ENCODE data around the gene MPIG6B.

MPIG6B gene, protein sequence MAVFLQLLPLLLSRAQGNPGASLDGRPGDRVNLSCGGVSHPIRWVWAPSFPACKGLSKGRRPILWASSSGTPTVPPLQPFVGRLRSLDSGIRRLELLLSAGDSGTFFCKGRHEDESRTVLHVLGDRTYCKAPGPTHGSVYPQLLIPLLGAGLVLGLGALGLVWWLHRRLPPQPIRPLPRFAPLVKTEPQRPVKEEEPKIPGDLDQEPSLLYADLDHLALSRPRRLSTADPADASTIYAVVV

DNA sequence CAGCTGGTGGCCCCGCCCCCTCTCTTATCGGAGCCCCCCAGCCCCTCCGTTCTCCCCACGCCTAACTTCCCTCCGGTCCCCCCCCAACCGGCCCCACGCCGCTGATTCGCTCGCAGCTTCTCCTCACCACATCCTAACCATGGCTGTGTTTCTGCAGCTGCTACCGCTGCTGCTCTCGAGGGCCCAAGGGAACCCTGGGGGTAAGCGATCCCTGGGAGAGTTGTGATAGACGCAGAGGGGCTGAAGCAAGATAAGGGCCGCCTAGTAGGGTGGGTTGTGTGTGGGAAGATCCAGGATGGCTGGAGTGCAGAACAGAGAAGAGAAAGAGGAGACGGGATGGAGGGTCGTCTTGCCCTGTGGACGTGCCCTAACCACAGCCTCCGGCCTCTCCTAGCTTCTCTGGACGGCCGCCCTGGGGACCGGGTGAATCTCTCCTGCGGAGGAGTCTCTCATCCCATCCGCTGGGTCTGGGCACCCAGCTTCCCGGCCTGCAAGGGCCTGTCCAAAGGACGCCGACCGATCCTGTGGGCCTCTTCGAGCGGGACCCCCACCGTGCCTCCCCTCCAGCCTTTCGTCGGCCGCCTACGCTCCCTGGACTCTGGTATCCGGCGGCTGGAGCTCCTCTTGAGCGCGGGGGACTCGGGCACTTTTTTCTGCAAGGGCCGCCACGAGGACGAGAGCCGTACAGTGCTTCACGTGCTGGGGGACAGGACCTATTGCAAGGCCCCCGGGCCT, at the start of gene MPIG6B:
TSS of gene MPIG6B (plus strand) at position 129 of the 735 bp plus-strand sequence. CDS start at position 140, 11 bp downstream.
- DNase-seq, result no peak

DNA sequence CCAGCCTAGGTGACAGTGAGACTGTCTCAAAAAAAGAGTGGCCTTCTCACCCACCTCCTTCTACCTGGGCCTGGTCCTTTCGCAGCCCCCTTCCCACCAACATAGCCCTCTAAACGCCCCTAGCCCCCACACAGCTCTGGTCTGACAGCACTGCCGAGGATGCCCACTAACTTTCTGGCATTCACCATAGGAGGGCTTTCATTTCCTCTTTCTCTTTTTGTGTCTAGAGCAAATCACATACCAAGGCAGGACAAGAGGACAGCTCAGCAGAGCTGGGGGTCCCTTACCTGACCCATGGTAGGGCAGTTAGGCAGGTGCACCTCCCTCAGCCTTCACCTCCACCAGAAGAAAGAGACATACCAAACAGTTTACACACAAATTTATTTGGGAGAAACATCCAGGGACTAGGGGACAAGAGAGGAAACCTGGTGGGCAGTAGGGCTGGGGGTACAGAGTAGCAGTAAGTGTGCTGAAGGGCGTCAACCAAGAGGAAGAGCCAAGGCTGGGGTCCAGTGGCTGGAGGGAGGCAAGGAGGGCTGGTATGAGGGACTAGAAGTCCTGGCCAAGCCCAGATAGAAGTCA, 46.8 kb upstream of the MPIG6B start:
- DNase-seq, result no peak

DNA sequence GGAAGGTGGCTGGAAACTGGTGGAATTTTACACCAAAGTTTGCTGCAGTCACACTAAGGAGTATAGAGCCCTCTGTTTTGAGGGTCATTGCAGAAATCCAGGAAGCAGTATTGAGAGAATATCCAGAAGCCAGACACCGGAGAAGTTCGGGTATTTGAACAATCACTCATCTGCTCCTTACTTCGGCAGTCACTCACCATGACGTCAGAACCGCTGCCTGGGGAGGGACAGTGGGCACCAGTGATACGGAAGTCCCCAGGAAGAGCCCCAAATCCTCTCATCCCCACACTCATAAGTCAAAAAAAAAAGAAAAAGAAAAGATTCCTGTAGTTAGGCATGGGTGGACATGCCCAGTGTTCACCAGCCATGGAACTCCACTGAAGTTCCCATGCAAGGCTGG, 46.3 kb upstream of the MPIG6B start:
- DNase-seq, result no peak

DNA sequence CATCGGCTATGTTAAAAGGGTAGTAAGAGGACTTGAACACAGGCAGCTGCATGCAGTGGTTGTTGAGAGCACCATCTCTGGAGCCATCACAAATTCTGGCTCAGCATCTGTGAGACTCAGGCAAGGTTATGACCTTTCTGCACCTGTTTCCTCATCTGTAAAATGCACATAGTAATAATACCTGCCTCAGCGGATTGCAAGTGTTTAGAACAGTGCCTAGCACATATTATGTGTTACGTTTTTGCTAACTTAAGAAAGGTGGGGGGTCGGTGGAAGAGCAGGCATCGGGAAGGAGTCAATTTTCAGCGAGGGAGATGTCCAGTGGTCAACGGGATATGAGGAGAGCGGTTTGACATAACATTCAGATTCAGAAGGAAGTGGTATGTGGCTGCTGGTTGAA, 45.2 kb upstream of the MPIG6B start:
- no peak for DNase-seq

DNA sequence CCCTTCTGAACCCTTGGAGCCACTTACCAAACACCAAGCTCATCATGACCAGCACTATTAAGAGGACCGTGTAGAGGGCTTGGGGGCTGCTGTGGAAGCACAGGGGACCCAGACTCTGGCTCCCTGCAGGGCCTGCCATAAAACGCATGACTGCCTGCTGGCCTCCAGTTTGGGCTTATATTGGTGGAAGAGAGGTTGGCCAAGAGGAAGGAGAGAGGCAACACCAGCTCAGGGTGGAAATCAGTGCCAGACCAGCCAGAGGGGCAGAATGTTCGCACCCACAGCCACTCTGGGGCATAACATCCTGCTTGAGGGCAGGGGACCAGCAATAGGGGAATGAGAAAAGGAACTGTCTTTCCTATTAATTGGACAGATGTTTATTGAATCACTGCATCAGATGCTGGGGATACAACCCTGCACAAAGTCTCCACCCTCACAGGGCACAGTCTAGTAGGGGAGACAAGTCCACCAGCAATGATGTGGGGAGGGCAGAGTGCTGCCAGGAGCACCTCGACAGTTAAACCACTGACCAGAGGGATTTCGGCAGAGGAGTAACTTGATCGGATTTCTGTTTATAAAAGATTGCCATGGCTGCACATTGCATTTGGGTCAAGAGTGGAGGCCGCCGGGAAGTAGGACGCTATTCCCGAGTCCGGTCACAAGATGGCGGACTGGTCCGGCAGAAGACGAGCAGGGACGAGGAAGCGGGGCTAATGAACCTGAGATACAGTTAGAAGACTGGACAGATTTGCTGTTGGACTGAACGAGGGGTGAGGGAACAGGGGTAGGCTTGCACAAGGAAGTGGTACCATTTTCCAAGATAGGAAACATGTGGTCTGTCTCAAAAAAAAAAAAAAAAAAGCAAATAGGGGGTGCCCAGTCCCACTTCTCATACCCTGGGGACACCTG, 42.7 kb upstream of the MPIG6B start, which contains the start of gene LY6G5C:
TSS of gene LY6G5C (minus strand) at position 842 of the 909 bp plus-strand sequence. CDS start at position 148, 694 bp downstream.
- DNase-seq, result peak in 57 of 58 donors; percentile 7 to 83 (median 60)

DNA sequence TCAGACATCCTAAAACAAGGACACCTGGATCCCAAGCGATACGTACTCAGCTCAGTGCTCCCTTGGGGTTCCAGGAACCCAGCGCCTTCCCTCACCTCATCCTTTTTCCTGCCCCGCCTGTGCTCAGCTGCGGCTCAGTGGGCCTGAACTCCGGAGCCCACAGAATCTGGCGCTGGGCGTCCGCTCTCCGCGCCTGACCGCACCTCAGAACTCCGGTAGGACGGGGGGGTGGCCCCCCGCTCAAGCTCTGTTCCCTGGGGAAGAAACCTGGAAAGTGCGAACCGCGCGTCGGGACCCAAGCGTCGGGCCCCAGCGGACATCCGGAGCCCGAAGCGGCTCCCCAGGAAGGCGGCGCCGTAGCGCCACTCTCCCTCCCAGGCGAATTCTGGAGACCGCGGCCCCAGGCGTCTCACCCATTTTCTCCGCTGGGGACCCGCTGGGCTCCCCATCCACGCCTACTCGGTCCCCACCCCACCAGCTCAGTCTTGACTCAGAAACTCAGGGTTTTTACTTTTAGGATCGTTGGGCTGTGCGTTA, 42.0 kb upstream of the MPIG6B start:
- peak in 23 of 58 donors; percentile 3 to 47 (median 20) for DNase-seq

DNA sequence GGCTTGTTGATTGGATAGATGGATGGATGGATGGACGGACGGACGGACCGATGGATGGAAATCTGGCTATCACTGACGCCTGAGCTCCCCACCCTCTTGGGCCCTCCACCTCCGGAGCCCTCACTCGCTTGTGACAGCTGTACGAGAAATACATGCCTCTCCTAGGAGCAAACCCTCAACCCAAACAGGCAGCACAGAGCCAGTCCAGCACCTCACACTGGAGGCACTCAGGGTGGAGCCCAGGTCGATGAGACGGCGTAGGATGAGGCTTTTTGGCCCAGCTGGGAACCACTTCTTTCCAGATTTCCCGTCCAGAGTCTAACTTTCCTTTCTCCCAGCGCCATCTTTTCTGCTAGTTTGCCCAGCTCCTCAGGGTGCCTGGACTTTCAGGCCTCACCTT, 39.6 kb upstream of the MPIG6B start:
- no peak for DNase-seq

DNA sequence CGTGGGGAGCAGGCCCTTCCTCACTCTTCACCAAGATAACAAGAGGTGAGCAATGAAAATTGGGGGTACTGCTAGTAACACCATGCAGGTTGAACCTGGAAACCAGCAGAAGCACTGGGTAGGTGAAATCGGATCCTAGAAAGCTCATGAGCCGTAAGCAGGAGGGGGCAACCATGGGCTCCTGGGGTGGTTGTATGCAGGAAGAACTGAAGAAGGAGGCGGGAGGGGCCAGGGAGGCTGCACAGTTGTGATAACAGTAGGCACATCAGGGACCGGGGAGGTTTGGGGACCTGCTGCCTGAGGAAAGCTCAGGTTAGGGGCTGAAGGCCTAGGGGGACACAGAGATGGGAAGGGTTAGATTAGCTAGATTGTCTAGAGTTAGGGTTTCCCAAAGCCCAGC, 36.7 kb upstream of the MPIG6B start:
- no peak for DNase-seq

DNA sequence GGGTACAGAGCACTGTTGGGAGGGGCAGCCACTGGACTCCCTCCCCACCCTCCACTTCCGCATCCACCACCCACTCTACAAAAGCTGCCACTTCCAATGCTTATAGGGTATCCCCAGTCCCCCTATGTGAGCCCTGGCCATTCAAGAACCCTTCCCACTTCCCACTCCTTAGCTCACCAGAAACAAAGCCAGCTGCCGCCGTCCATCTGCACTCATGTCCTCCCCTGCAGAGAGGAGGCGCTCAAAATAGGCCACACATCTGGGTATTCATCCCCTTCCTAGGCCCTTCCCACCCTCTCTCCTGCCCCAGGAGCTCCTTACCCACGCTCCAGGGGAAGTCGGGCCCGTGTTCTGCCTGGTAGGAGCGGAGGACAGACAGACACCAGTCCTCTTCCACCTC, 35.9 kb upstream of the MPIG6B start:
- DNase-seq, result no peak

DNA sequence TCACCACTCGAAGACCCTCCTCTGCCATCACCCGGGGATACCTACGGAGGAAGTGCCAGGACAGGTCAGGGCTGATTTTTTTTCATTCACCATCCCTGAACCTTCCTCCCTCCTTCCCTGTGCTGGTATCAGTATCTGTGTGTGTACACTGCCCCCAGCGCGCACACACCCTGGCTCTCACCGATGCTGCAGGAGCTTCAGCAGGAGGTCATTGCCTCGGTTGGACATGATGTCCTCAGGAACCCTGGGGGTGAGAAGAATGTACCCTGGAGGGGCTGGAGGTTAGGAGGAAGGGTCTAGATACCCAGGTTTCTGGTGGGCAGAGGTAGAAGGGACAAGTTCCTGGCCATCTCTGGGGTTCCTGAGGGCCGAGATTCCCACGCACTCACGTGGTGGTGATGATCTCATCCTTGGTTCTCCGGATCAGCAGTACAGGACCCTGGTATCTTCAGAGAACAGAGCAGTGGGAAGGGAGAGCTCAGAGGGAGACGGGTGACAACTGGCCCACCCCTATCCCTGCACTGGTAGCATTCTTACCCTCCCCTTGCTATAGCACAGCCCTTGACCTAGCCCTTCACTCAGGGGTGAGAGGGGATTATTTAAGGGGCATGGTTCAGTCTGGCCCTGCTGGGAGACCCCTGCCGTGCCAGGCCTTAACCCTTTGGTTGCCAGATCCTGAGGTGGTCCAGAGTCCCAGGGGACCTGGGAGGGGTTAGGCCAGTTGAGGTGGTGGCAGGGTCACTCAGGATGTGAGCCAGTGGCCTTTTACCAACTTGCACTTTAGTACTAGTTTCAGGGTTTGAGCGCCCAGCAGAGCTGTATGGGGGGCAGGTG, 35.1 kb upstream of the MPIG6B start:
- DNase-seq, result no peak

DNA sequence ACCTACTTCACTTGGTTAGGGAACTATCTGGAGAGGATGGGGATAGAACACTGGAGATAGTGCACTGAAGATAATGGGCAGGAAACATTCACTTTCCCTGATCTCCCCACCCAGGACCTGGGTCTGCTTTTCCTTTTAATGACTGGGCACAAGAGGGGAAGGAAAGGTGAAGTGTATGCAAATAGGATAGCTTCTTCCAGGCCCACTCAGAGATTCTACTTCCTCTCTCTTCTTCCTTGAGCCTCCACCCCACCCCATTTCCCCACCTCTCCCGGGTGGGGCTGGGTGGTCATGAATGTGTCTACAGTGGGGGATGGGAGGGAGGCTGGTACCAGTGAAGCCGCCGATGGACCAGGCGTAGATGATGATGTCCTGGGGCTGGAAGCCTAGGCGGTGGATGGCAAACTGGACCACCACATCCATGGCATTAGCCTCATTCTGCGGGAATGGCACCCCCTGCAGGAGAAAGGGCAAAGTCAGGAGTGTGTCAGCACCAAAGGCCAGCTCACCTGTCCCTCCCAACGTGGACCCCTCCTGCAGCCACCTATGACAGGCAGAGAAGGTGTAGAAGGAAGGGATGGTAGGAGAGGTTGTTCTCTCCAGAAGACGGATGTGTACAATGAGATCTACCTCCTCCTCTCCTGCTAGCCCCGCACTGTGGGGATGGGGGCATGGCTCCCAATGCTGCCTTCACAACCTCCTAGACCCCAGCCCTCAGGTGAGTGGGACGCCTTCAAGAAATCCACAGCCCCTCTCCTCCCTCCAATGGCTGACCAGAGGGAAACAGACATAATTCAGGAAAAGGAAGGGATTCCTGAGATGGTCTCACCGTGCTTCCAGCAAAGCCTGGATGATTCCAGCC, 33.7 kb upstream of the MPIG6B start:
- DNase-seq, result no peak

DNA sequence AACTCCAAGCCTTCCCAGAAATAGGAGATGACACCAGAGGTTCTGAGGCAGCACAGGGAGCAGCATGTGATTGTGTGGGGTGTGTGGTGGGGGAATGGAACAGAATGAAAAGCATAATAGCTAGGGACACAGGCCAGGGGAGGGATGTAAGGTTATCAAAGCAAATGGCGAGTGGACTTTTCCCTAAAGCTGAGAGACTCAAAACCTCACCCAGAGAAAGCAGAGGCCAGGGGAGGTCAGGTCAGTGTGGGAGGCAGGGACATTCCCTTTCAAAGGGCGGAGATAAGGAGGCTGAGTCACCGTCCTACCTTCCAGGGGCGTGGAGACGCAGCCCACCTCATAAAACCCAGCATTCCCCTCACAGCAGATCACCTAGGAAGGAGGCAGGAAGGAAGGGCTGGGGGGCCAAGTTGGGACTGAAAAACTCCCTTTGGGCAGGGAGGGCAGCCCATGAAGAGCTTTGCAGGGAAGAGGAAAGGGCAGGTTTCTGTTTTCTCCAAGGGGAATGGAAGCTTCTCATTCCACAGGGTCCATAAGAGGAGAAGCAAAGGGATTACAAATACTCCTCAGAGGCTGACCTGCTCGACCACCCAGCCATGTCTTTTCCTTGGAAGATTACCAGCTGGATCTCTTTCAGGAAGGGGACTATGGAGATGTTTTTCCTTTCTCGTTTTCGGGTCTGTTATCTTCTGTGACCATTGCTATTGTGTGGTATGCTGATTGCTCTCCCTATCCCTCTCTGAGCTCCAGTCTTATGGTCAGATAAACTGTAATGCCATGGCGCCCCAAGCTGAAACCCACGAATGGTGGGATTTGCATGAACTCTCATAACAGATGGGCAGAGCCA, 32.7 kb upstream of the MPIG6B start:
- no peak for DNase-seq

DNA sequence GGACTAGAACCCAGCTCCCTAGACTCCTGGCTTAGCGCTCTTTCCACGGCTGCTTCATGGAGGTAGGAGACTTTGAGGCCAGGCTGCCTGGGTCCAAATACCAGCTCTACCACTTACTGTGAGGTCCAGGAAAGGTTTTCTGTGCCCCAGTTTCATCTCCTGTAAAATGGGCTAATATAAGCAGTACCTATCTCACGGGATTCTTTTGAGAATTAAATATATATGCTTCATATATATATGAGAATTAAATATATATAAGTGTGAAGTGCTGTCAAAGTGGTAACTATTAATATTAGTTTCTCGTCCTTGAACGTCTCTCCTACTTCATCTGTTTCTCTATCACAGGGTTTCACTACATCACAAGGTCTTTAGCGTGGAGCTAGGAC, 32.1 kb upstream of the MPIG6B start:
- no peak for DNase-seq

DNA sequence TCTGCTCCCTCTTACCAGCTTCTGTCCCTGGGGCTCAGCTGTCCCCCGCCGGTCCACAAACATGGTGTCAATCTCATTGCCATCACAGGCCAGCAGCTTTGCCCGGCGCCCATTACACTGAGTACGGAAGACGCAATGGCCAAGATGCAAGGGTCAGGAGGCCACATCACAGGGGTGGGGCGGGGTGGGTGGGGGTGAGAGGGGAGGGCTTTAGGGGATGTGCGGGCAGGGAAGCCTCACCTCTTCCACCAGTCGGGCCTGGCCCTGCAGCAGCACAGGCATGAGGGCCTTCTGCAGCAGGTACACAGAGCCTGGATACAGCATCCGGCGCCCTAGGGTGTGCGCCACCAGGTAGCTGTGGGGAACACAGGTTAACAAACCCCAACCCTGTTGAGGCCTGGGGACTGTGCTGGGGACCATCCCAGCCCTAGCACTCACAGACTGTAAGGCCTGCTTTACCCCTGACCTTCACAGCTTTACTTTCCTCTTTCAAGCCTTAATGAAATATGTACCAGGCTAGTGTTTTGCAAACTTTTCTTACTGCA, 31.5 kb upstream of the MPIG6B start:
- DNase-seq, result no peak

DNA sequence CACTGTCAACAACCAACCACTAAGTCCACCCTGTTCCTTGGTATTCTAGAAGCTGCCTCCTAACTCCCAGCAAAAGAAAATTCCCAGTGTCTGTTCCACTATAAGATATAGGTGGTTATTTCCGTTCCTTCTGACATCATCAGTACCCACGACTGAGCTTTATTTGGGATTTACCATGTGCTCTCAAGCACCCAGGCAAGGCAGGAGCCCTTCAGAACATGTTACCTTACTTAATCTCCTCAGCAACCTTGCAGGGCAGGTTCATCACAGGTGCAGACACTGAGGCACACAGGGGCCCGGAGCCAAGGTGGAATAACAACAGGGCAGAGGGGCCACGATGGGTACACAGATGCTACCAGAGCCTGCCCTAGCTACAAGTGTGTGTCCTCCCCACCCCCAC, 30.8 kb upstream of the MPIG6B start:
- no peak for DNase-seq

DNA sequence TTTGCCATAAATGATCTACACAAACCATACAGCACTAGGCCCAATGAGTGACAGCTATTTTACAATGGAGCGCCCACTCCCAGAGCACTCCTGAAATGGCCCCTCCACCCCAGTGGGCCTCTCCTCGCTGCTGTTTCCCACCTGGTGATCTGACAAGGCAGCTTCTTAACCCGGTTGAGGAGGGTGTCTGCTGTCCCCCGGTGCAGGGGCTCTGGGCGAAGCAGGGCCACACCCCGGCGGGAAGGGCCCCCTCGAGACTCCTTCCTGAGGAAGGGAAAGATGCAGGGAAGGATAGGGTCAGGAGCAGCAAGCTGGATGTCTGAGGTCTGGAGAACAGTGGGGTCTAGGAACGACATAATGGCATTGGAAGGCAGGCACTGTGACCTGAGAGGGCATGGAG, 30.3 kb upstream of the MPIG6B start:
- DNase-seq, result no peak

DNA sequence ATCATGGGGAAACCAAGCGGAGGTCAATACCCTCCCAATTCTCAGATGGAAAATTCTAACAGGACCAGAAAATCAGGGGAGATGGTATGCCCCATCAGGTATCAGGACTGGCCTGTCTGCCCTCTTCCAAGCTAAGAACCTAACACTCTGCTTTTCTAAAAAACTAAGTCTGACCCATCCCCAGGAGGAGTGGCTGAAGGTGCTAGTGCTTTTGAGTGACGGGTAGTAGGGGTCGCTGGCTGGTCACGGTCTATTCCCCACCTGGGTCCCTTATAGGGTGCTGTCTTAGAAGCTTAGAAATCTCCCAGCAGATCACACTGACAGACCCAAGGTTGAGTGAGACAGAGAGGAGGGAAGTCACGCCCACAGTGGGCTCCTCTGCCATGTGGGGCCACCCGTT, 29.6 kb upstream of the MPIG6B start:
- DNase-seq, result no peak

DNA sequence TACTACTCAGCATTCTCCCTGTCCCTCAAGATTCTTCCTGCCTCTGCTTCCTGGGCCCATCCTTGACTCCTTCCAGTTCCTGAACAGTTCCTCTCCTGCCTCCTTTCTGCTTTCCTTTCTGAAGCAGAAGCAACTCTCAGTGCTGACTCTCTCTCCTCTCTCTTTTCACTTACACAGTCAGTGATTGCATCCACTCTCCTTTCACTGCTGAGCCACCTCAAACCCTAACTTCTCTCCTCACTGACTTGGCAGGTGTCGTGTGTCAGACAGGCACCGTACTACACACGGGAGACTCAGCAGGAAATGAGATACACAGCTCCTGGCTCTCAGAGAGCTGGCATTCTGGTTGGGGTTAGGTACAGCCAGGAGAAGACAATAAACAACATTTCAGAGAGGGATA, 25.6 kb upstream of the MPIG6B start:
- DNase-seq, result no peak
